SH-SY5Y (cell line): Measurements from ENCODE around the gene LAMC2.

Experiments
- GATA2 ChIP-seq: IDR thresholded peaks from 2 replicates; pipeline ENCODE4 v1.6.1; 2011; ENCODE audit warnings: mild to moderate bottlenecking, low read depth, low read length
- GATA3 ChIP-seq: IDR thresholded peaks from 2 replicates; pipeline ENCODE4 v1.6.1; 2011; ENCODE audit warnings: low read depth, mild to moderate bottlenecking, low read length, moderate library complexity

Gene LAMC2

GRCh38 chr1:183285746-183286145 lies 99.7 kb downstream of the LAMC2 start:
- TF ChIP-seq GATA2 (no peak), GATA3 (no peak)

- no peak for TF ChIP-seq GATA3
- TF ChIP-seq GATA2, result peak; percentile 58
These were observed 101.2 kb downstream of the LAMC2 start for GRCh38 chr1:183287191-183287675.

- TF ChIP-seq GATA2 (no peak), GATA3 (no peak)
These were observed 102.5 kb downstream of the LAMC2 start for GRCh38 chr1:183288583-183288982.

GRCh38 chr1:183289051-183289496 lies 103.0 kb downstream of the LAMC2 start:
- TF ChIP-seq GATA2 (no peak), GATA3 (no peak)

- TF ChIP-seq GATA3 (no peak), GATA2 (no peak)
These were observed 104.6 kb downstream of the LAMC2 start for GRCh38 chr1:183290628-183291027.

- TF ChIP-seq GATA2 (no peak), GATA3 (no peak)
These were observed 105.2 kb downstream of the LAMC2 start for GRCh38 chr1:183291216-183291762.

- TF ChIP-seq GATA2 (no peak), GATA3 (no peak)
These were observed 105.9 kb downstream of the LAMC2 start for GRCh38 chr1:183291802-183292514.

- TF ChIP-seq GATA2 (no peak), GATA3 (no peak)
These were observed 107.2 kb downstream of the LAMC2 start for GRCh38 chr1:183293241-183293640.

- TF ChIP-seq GATA3 (no peak), GATA2 (no peak)
These were observed 107.8 kb downstream of the LAMC2 start for GRCh38 chr1:183293876-183294275.
